VCaP (cell line): Measurements from ENCODE around the gene IRX4.

Experiments
- H3K27ac ChIP-seq: fragments of 450-650 bp; 2 replicates; pipeline ENCODE4 v1.5.1; 2017
- CTCF ChIP-seq: fragments of 450-650 bp; conservative IDR thresholded peaks from 2 replicates; pipeline ENCODE4 v1.5.1; 2017; ENCODE audit warnings: mild to moderate bottlenecking, moderate library complexity

Gene IRX4

GRCh38 chr5:1884678-1885403 lies 2.1 kb upstream of the IRX4 start:
- no peak for TF ChIP-seq CTCF
- H3K27ac ChIP-seq: peak overlapping the region; percentile 93

- peak; percentile 31 for TF ChIP-seq CTCF
- peak overlapping the region; percentile 93 for H3K27ac ChIP-seq
Observed at GRCh38 chr5:1883925-1884677, 1.4 kb upstream of the IRX4 start.

GRCh38 chr5:1883120-1883924 lies 597 bp upstream of the IRX4 start:
- peak overlapping the region; percentile 93 for H3K27ac ChIP-seq
- peak; percentile 66 for TF ChIP-seq CTCF

- H3K27ac ChIP-seq: peak overlapping the region; percentile 93
- TF ChIP-seq CTCF: no peak
Observed at GRCh38 chr5:1881731-1882336, 891 bp downstream of the IRX4 start.

- no peak for TF ChIP-seq CTCF
- no peak overlapping the region for H3K27ac ChIP-seq
Observed at GRCh38 chr5:1881098-1881572, 1.6 kb downstream of the IRX4 start.

- no peak overlapping the region for H3K27ac ChIP-seq
- no peak for TF ChIP-seq CTCF
Observed at GRCh38 chr5:1880377-1881025, 2.2 kb downstream of the IRX4 start.
